Measurements from ENCODE around the gene TMEM271.

GRCh38 chr4:531721-532565, 44.2 kb downstream of the TMEM271 start:
- TF ChIP-seq, protein P1, sequence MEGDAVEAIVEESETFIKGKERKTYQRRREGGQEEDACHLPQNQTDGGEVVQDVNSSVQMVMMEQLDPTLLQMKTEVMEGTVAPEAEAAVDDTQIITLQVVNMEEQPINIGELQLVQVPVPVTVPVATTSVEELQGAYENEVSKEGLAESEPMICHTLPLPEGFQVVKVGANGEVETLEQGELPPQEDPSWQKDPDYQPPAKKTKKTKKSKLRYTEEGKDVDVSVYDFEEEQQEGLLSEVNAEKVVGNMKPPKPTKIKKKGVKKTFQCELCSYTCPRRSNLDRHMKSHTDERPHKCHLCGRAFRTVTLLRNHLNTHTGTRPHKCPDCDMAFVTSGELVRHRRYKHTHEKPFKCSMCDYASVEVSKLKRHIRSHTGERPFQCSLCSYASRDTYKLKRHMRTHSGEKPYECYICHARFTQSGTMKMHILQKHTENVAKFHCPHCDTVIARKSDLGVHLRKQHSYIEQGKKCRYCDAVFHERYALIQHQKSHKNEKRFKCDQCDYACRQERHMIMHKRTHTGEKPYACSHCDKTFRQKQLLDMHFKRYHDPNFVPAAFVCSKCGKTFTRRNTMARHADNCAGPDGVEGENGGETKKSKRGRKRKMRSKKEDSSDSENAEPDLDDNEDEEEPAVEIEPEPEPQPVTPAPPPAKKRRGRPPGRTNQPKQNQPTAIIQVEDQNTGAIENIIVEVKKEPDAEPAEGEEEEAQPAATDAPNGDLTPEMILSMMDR (IDR thresholded peaks at IDR 0.05 in 4 of 5, conservative IDR thresholded peaks at IDR 0.05 in 1 of 5) = no peak
- TF ChIP-seq POLR2A (IDR thresholded peaks at IDR 0.05) = no peak

All from gastrocnemius medialis (tissue), 4 donors.